H9 (cell line): ENCODE data around the gene LARP4B. TPM values are rescaled to one million over a fixed set of nuclear protein-coding genes. Genes with fewer than 3 reads are reported as not detected.

Source experiments
- DNase-seq: peaks from one replicate; pipeline ENCODE4 v3.0.0-alpha.2; 2017
- H2AFZ ChIP-seq: one replicate; pipeline ENCODE4 v1.6.1; 2013; ENCODE audit warnings: mild to moderate bottlenecking, low read length, control low read depth, moderate library complexity
- H2AK5ac ChIP-seq: 2 replicates; pipeline ENCODE4 v1.6.1; 2013; ENCODE audit warnings: low read length, control low read depth, mixed read lengths; ENCODE audit not compliant: insufficient read length
- H2BK120ac ChIP-seq: one replicate; pipeline ENCODE4 v1.6.1; 2013; ENCODE audit warnings: low read depth, mild to moderate bottlenecking, low read length, control low read depth, inconsistent platforms; ENCODE audit not compliant: poor library complexity, severe bottlenecking
- H2BK12ac ChIP-seq: 2 replicates; pipeline ENCODE4 v1.6.1; 2013; ENCODE audit warnings: low read length, control low read depth, mixed read lengths, low read depth; ENCODE audit not compliant: insufficient read length
- H2BK15ac ChIP-seq: 2 replicates; pipeline ENCODE4 v1.6.1; 2013; ENCODE audit warnings: low read depth, low read length, control low read depth
- H2BK20ac ChIP-seq: one replicate; pipeline ENCODE4 v1.6.1; 2013; ENCODE audit warnings: low read depth, mild to moderate bottlenecking, low read length, control low read depth, inconsistent platforms; ENCODE audit not compliant: poor library complexity, severe bottlenecking
- H2BK5ac ChIP-seq: 2 replicates; pipeline ENCODE4 v1.6.1; 2013; ENCODE audit warnings: low read length, control low read depth, mixed read lengths; ENCODE audit not compliant: insufficient read length
- H3K14ac ChIP-seq: 2 replicates; pipeline ENCODE4 v1.6.1; 2013; ENCODE audit warnings: low read length, control low read depth; ENCODE audit not compliant: insufficient read depth
- H3K18ac ChIP-seq: 2 replicates; pipeline ENCODE4 v1.6.1; 2013; ENCODE audit warnings: low read depth, mild to moderate bottlenecking, mixed read lengths, low read length, control low read depth; ENCODE audit not compliant: insufficient read length
- H3K23ac ChIP-seq: 2 replicates; pipeline ENCODE4 v1.6.1; 2013; ENCODE audit warnings: low read length, control low read depth, mixed read lengths, low read depth; ENCODE audit not compliant: insufficient read length
- H3K23me2 ChIP-seq: 2 replicates; pipeline ENCODE4 v1.6.1; 2013; ENCODE audit warnings: low read depth, mild to moderate bottlenecking, mixed read lengths, low read length, control low read depth; ENCODE audit not compliant: insufficient read length, poor library complexity, severe bottlenecking
- H3K27ac ChIP-seq: 2 replicates; pipeline ENCODE4 v1.5.1; 2013; ENCODE audit warnings: low read length, control low read depth, mixed read lengths, low read depth; ENCODE audit not compliant: insufficient read length
- H3K27me3 ChIP-seq: 2 replicates; pipeline ENCODE4 v1.6.1; 2013; ENCODE audit warnings: low read length, control low read depth, inconsistent platforms; ENCODE audit not compliant: insufficient read depth
- H3K4ac ChIP-seq: 2 replicates; pipeline ENCODE4 v1.6.1; 2013; ENCODE audit warnings: low read depth, mild to moderate bottlenecking, control low read depth, inconsistent platforms, low read length, moderate library complexity
- H3K4me1 ChIP-seq: 2 replicates; pipeline ENCODE4 v1.6.1; 2013; ENCODE audit warnings: low read length, control low read depth, inconsistent platforms; ENCODE audit not compliant: insufficient read depth
- H3K4me2 ChIP-seq: 2 replicates; pipeline ENCODE4 v1.6.1; 2013; ENCODE audit warnings: low read length, control low read depth, mixed read lengths; ENCODE audit not compliant: insufficient read length, insufficient read depth
- H3K56ac ChIP-seq: 2 replicates; pipeline ENCODE4 v1.6.1; 2013; ENCODE audit warnings: low read depth, mild to moderate bottlenecking, mixed read lengths, low read length, control low read depth; ENCODE audit not compliant: insufficient read length
- H3K79me1 ChIP-seq: 2 replicates; pipeline ENCODE4 v1.6.1; 2013; ENCODE audit warnings: low read depth, mild to moderate bottlenecking, moderate library complexity, low read length, control low read depth, inconsistent platforms; ENCODE audit not compliant: insufficient read depth, poor library complexity, severe bottlenecking
- H3K79me2 ChIP-seq: 2 replicates; pipeline ENCODE4 v1.6.1; 2013; ENCODE audit warnings: low read length, control low read depth, inconsistent platforms; ENCODE audit not compliant: insufficient read depth
- H3K9ac ChIP-seq: 2 replicates; pipeline ENCODE4 v1.6.1; 2013; ENCODE audit warnings: low read length, control low read depth, mixed read lengths; ENCODE audit not compliant: insufficient read length; ENCODE audit errors: extremely low read depth
- H3K9me3 ChIP-seq: one replicate; pipeline ENCODE4 v1.6.1; 2013; ENCODE audit warnings: low read depth, low read length, inconsistent platforms; ENCODE audit not compliant: control insufficient read depth
- H3T11ph ChIP-seq: one replicate; pipeline ENCODE4 v1.6.1; 2013; ENCODE audit warnings: mild to moderate bottlenecking, low read length, control low read depth, inconsistent platforms
- H4K20me1 ChIP-seq: one replicate; pipeline ENCODE4 v1.6.1; 2013; ENCODE audit not compliant: control insufficient read depth, insufficient read length, insufficient read depth
- H4K5ac ChIP-seq: 2 replicates; pipeline ENCODE4 v1.6.1; 2013; ENCODE audit warnings: low read depth, mild to moderate bottlenecking, mixed read lengths, low read length, control low read depth; ENCODE audit not compliant: insufficient read length
- H4K8ac ChIP-seq: replicated peaks from 2 replicates; pipeline ENCODE4 v1.6.1; 2013; ENCODE audit warnings: low read length, control low read depth, mixed read lengths, low read depth; ENCODE audit not compliant: insufficient read length
- H4K91ac ChIP-seq: 2 replicates; pipeline ENCODE4 v1.6.1; 2013; ENCODE audit warnings: low read depth, mild to moderate bottlenecking, moderate library complexity, mixed read lengths, low read length, control low read depth; ENCODE audit not compliant: insufficient read length
- H3K27ac Mint-ChIP-seq, 3 experiments: 2 replicates in 2 of 3; 3 replicates in 1 of 3; pipeline ENCODE4 v1.8.0; 2020 to 2021; ENCODE audit warnings: mixed read lengths in 3 of 3, mild to moderate bottlenecking in 1 of 3, moderate library complexity in 1 of 3
- H3K27me3 Mint-ChIP-seq: 2 replicates; pipeline ENCODE4 v1.8.0; 2021; ENCODE audit warnings: low read depth, mild to moderate bottlenecking, moderate library complexity, mixed read lengths
- H3K36me3 Mint-ChIP-seq, 3 experiments: 2 replicates in 2 of 3; 3 replicates in 1 of 3; pipeline ENCODE4 v1.8.0; 2020 to 2021; ENCODE audit warnings: low read depth in 3 of 3, mixed read lengths in 3 of 3; ENCODE audit not compliant: insufficient read depth in 1 of 3
- H3K4me1 Mint-ChIP-seq, 2 experiments: 2 replicates each; pipeline ENCODE4 v1.8.0; 2020; ENCODE audit warnings: mixed read lengths in 2 of 2
- H3K4me3 Mint-ChIP-seq, 2 experiments: 2 replicates in 1 of 2; 3 replicates in 1 of 2; pipeline ENCODE4 v1.8.0; 2020 to 2021; ENCODE audit warnings: mild to moderate bottlenecking in 2 of 2, mixed read lengths in 2 of 2, moderate library complexity in 1 of 2
- H3K9me3 Mint-ChIP-seq, 2 experiments: 2 replicates in 1 of 2; 3 replicates in 1 of 2; pipeline ENCODE4 v1.8.0; 2020; ENCODE audit warnings: mild to moderate bottlenecking in 2 of 2, mixed read lengths in 2 of 2, moderate library complexity in 1 of 2
- WGBS: extraction: QIAGEN DNeasy Blood & Tissue Kit; methylation state at CpG from one replicate; pipeline ENCODE4 v1.1.7; 2013; ENCODE audit warnings: missing lambda C conversion rate, low lambda C conversion rate, mixed read lengths; ENCODE audit not compliant: insufficient read length; ENCODE audit errors: extremely low coverage; 5-methylcytosine and 5-hydroxymethylcytosine counted together
- total RNA-seq: library from RNA; stranded (reverse); gene quantifications from 2 replicates; pipeline ENCODE4 v1.2.1, GENCODE V29; 2021
- TF ChIP-seq, protein P1 (sequence below): fragments of 200-600 bp; sonication (generic); conservative IDR thresholded peaks from 3 replicates; pipeline ENCODE4 v1.8.0; 2021; ENCODE audit warnings: antibody characterized with exemption, mild to moderate bottlenecking

The LARP4B gene
- total RNA-seq, 1 experiment from 2014 or later: 88.9 TPM

DNA sequence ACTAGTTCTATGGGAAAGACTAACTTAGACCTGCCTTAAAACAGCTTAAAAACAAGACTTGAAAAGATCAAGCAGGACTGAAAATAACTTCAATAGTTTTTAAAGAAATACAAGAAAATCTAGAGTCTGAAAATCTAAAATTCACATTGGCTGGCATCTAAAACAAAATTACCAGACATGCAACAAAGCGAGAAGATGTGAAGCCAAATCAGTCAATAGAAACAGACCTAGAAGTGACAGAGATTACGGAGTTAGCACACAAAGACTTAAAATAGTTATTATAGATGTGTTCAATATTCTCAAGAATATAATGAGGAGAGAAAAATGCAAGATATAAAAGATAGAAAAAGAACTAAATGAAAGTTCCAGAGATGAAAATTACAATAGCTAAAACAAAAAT, 163.7 kb downstream of the LARP4B start:
- H2BK15ac ChIP-seq: no peak overlapping the region
- peaks cover 4% of the 10 kb centered on the region for H3K9me3 ChIP-seq
- peaks cover 10% of the 10 kb centered on the region for H3K27me3 Mint-ChIP-seq
- H3K36me3 Mint-ChIP-seq: peaks cover 0 to 11% (median 3%) of the 10 kb centered on the region in 3 experiments; a peak in 4 of 7 replicates
- TF ChIP-seq, protein P1, sequence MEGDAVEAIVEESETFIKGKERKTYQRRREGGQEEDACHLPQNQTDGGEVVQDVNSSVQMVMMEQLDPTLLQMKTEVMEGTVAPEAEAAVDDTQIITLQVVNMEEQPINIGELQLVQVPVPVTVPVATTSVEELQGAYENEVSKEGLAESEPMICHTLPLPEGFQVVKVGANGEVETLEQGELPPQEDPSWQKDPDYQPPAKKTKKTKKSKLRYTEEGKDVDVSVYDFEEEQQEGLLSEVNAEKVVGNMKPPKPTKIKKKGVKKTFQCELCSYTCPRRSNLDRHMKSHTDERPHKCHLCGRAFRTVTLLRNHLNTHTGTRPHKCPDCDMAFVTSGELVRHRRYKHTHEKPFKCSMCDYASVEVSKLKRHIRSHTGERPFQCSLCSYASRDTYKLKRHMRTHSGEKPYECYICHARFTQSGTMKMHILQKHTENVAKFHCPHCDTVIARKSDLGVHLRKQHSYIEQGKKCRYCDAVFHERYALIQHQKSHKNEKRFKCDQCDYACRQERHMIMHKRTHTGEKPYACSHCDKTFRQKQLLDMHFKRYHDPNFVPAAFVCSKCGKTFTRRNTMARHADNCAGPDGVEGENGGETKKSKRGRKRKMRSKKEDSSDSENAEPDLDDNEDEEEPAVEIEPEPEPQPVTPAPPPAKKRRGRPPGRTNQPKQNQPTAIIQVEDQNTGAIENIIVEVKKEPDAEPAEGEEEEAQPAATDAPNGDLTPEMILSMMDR: no peak
- no peak overlapping the region for H3K27ac ChIP-seq
- no peaks in the 10 kb centered on the region for H3K4me1 ChIP-seq
- no peak overlapping the region for H3K14ac ChIP-seq
- H4K5ac ChIP-seq: no peak overlapping the region
- DNase-seq: no peak
- no peaks in the 10 kb centered on the region for H3K79me1 ChIP-seq
- H2BK12ac ChIP-seq: no peak overlapping the region
- H3K18ac ChIP-seq: no peak overlapping the region
- H2AFZ ChIP-seq: no peak overlapping the region
- H2BK120ac ChIP-seq: no peak overlapping the region
- H4K91ac ChIP-seq: no peak overlapping the region
- no peak overlapping the region for H3K27ac Mint-ChIP-seq
- H2BK20ac ChIP-seq: no peak overlapping the region
- H2AK5ac ChIP-seq: no peak overlapping the region
- H3K9me3 Mint-ChIP-seq: peaks cover 21 to 31% of the 10 kb centered on the region in 2 experiments
- no peaks in the 10 kb centered on the region for H3K23me2 ChIP-seq
- no CpG with 5 or more reads among the region's 2 CpGs for WGBS
- H3K4me1 Mint-ChIP-seq: no peaks in the 10 kb centered on the region
- H4K20me1 ChIP-seq: no peaks in the 10 kb centered on the region
- H3K27me3 ChIP-seq: no peaks in the 10 kb centered on the region
- no peaks in the 10 kb centered on the region for H3K79me2 ChIP-seq
- no peak overlapping the region for H2BK5ac ChIP-seq
- H4K8ac ChIP-seq: no peak overlapping the region
- no peak overlapping the region for H3K23ac ChIP-seq
- H3T11ph ChIP-seq: no peak overlapping the region
- no peak overlapping the region for H3K4me2 ChIP-seq
- no peak overlapping the region for H3K9ac ChIP-seq
- no peak overlapping the region for H3K56ac ChIP-seq
- H3K4me3 Mint-ChIP-seq: no peak overlapping the region
- no peak overlapping the region for H3K4ac ChIP-seq
